ACHN (cell line): Measurements from ENCODE around the gene FAXC.
A peak's percentile ranks its signal among the peaks of the same experiment; 100 is the strongest.
"Not testable (repeated sequence)": the region's sequence is repeated elsewhere in the genome, so short reads cannot be mapped to it uniquely, and the experiment has no call there.

Experiments used
- DNase-seq: peaks from one replicate; pipeline ENCODE4 v3.0.0-alpha.2; 2015
- in situ Hi-C: cut with HindIII; loops from 2 replicates; pipeline ENCODE4 v1.10.0; 2017; ENCODE audit warnings: low sequenced_read_pairs, low pct_ligation_motif_present, low pct_unique_long_range_greater_than_20kb

The FAXC gene

GRCh38 chr6:99297006-99297405 is 52.5 kb downstream of the FAXC start:
- DNase-seq: no peak
- in situ Hi-C loops: no loop called here

- in situ Hi-C loops: no loop called here
- no peak for DNase-seq
Measured at GRCh38 chr6:99296261-99296660, 53.2 kb downstream of the FAXC start.

DNA sequence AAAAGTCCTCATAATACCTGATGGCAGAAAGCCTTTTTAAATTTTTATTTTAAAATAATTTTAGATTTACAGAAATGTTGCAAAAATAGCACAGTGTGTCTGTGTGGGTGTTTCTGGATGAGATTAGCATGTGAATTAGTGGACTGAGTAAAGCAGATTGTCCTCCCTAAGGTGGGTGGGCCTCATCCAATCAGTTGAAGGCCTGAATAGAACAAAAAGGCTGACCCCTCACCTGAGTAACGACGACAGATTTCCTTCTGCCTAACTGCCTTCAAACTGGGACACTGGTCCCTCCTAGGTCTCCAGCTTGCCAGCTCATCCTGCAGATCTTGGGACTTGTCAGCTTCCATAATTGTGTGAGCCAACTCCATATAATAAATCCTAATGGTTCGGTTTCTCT is 54.2 kb downstream of the FAXC start:
- no peak for DNase-seq
- in situ Hi-C loops: no loop called here

GRCh38 chr6:99294786-99295185 is 54.7 kb downstream of the FAXC start:
- in situ Hi-C loops: no loop called here
- DNase-seq: no peak

DNA sequence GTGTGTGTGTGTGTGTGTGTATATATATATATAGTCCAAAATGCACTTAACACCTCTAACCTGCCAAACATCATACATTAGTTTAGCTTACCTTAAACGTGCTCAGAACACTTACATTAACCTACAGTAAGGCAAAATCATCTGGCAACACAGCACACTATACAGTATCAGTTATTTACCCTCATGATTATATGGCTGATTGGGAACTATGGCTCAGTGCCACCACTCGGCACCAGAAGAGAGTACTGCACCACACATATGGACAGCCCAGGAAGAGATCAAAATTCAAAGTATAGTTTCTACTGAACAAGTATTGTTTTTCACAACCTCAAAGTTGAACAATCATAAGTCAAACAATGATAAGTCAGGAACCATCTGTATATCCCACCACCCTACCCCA is 59.8 kb downstream of the FAXC start:
- in situ Hi-C loops: no loop called here
- DNase-seq: no peak

DNA sequence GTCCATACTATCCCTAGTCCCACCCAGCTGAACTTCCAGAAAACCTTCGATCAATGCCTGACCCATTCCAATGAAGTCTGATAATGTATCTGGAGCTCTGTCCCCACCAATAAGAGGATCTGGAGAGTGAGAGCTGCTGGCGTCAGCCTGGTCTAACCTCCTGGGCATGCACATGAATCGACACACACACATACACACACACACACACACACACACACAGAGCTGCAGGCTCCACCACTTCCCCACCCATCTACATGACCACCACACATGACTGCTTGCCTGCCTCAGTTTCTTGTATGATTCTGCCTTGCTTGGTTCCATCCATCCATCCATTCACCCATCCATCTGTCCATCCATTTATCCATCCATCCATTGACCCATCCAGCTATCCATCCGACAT is 60.8 kb downstream of the FAXC start:
- in situ Hi-C loops: no loop called here
- DNase-seq: no peak

DNA sequence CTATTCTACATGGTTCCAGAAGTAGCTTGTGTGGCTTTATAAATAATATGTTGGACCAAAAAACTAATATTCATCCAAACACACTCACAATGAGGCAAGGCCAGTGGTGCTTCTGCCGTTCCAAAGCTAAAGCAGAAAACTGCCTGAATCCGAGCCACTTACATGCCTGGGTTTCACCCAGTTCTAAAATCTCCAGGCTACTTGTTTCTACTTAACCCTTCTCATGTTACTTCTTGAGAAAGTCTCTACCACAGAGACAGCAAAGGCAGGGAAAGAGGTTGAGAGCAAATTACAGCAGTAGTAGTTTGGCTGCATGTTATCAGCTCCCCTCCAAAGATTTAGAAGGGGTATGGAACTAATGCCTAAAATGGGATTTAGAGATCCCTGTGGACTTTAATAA is 62.0 kb downstream of the FAXC start:
- DNase-seq: no peak
- in situ Hi-C loops: no loop called here

- DNase-seq: no peak
- in situ Hi-C loops: no loop called here
Measured at GRCh38 chr6:99285881-99286280, 63.6 kb downstream of the FAXC start.

DNA sequence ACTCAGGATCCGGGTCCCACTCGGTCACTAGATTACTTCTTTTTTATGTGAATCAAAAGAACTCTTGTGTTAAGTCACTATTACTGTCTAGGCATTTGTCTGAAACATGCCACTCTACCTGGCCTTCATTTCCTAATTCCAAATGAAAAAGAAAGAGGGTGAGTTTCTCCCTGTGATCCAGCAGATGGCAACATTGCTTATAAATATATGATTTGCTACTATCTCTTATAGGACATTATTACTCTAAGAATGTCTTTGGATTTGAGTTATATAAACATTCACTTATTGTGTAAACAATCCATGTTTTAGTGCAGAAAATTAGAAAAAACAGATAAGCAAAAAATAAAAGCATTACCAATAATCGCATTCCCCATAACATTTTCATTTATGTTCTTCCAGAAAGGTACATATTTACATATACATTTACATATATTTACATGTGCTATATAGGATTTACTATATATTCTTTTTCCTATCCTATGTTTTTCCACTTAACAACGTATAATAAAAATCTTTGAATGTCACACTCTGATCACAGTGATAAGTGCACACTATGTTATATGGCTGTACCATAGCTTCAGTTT is 66.9 kb downstream of the FAXC start:
- in situ Hi-C loops: no loop called here
- DNase-seq: peak; percentile 31

DNA sequence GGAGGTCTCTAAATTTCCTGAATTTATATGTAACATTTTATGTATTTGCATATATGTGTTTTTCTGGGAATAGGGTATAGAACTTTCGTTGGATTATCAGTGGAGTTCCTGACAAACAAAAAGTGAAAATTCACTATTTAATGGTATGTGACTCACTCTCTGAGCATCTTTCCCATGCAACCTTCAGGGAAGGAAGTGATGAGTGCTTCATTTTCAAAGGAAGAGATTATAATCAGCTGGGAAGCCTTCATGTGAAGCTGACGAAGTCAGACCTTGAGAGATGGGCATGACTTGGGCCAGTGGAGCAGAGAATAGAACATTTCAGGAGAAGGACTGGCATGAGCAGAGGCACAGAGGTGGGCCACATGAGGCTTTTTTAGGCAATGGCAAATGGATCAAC is 72.7 kb downstream of the FAXC start:
- DNase-seq: peak; percentile 0
- in situ Hi-C loops: no loop called here

- in situ Hi-C loops: no loop called here
- DNase-seq: no peak
Measured at GRCh38 chr6:99270826-99271225, 78.6 kb downstream of the FAXC start.

GRCh38 chr6:99270030-99270429 is 79.4 kb downstream of the FAXC start:
- in situ Hi-C loops: no loop called here
- no peak for DNase-seq

GRCh38 chr6:99269207-99269606 is 80.3 kb downstream of the FAXC start:
- in situ Hi-C loops: no loop called here
- no peak for DNase-seq

- DNase-seq, in situ Hi-C loops: not testable (repeated sequence)
Measured at GRCh38 chr6:99266996-99267395, 82.5 kb downstream of the FAXC start.

GRCh38 chr6:99265447-99265846 is 84.0 kb downstream of the FAXC start:
- DNase-seq, in situ Hi-C loops: not testable (repeated sequence)

GRCh38 chr6:99254616-99255550 is 94.6 kb downstream of the FAXC start:
- no peak for DNase-seq
- in situ Hi-C loops: no loop called here

- in situ Hi-C loops: no loop called here
- no peak for DNase-seq
Measured at GRCh38 chr6:99253271-99253670, 96.2 kb downstream of the FAXC start.

- in situ Hi-C loops: no loop called here
Measured at GRCh38 chr6:99252421-99252820, 97.1 kb downstream of the FAXC start.

DNA sequence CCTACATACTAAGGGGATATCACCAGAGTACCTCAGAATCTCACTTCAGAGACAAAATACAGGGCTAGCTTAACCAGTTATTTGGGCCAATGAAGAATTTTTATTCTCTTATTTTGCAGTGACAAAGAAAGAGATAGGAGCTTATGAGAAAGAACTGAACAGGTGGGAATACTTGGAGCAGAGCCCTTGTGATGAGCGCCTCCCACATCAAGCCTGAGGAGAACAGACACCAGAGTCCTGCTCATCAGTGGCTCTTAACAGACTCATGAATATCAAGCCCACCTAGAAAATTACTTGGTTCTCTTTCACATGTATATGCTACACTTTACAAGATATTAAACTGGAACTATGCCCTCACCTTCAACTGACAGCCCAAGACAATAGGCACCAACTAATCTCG is 99.0 kb downstream of the FAXC start:
- in situ Hi-C loops: no loop called here
- DNase-seq: no peak

More at GRCh38 chr6:99252421-99252820, 97.1 kb downstream of the FAXC start:
- DNase-seq: no peak

DNA sequence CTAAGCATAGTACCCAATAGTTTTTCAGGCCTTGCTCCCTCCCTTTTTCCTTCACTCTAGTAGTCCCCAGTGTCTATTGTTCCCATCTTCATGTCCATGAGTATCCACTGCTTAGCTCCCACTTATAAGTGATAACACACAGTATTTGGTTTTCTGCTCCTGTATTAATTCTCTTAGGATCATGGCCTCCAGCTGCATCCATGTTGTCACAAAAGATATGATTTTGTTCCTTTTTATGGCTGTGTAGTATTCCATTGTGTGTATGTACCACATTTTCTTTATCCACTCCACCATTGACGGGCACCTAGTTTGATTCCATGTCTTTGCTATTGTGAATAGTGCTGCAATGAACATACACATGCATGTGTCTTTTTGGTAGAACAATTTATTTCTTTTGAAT is 102.9 kb downstream of the FAXC start:
- no peak for DNase-seq
- in situ Hi-C loops: no loop called here
